Kidney epithelial cell (primary cell): ENCODE data around the gene ARF4. TPM values are rescaled to one million over a fixed set of nuclear protein-coding genes. Genes with fewer than 3 reads are reported as not detected.
A peak's percentile ranks its signal among the peaks of the same experiment; 100 is the strongest.

Source experiments
- DNase-seq: peaks from one replicate; pipeline ENCODE4 v3.0.0-alpha.2; 2010; ENCODE audit warnings: low read depth
- H3K27me3 ChIP-seq: 2 replicates; pipeline ENCODE4 v1.6.0; 2011; ENCODE audit warnings: low read length; ENCODE audit not compliant: control insufficient read depth, insufficient read depth
- H3K36me3 ChIP-seq: 2 replicates; pipeline ENCODE4 v1.5.1; 2011; ENCODE audit warnings: low read length; ENCODE audit not compliant: control insufficient read depth, insufficient read depth
- H3K4me3 ChIP-seq: 2 replicates; pipeline ENCODE4 v1.5.1; 2011; ENCODE audit warnings: low read depth, mild to moderate bottlenecking, control low read depth, low read length
- total RNA-seq: library from RNA; depleted of rRNA; stranded (reverse); fragments of >200 nt; gene quantifications from 2 replicates; pipeline ENCODE4 v1.2.3, GENCODE V29; 2015
- TF ChIP-seq, protein P1 (sequence below): IDR thresholded peaks from 2 replicates; pipeline ENCODE4 v1.5.1; 2011; ENCODE audit warnings: mild to moderate bottlenecking, moderate library complexity, low read length, control low read depth, inconsistent platforms; ENCODE audit not compliant: insufficient read depth, poor library complexity, severe bottlenecking

ARF4 gene
- total RNA-seq, 1 donor from 2014 or later, result 208 TPM

DNA sequence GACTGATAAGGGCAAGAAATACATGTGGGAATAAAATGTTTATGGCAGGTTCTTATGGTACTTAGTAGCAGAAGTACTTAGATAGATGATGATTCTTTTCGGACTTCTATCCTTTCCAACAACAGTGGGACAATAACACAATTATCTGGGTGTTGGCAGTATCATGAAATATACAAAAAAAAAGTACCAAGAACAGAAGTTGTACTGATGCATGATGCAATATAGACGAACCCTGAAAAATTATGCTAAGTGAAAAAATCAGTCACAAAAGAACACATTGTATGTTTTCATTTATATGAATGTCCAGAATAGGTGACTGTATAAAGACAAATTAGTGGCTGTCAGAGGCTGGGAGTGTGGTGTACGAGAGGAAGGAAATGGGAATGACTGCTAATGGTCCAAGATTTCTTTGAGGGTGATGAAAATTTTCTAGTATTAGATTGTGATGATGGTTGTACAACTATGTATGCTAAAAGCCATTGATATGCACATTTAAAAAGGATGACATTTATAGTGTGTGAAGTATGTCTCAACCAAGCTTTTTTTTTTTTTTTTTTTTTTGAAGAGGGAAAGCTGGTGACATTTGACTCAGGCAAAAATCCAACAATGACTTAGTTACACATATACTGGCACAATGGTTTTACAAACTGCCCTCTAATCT is 21.0 kb downstream of the ARF4 start:
- no peak for DNase-seq
- Histone ChIP-seq H3K36me3 (no peaks in the 10 kb centered on the region), H3K27me3 (no peaks in the 10 kb centered on the region), H3K4me3 (no peak overlapping the region)
- TF ChIP-seq, protein P1, sequence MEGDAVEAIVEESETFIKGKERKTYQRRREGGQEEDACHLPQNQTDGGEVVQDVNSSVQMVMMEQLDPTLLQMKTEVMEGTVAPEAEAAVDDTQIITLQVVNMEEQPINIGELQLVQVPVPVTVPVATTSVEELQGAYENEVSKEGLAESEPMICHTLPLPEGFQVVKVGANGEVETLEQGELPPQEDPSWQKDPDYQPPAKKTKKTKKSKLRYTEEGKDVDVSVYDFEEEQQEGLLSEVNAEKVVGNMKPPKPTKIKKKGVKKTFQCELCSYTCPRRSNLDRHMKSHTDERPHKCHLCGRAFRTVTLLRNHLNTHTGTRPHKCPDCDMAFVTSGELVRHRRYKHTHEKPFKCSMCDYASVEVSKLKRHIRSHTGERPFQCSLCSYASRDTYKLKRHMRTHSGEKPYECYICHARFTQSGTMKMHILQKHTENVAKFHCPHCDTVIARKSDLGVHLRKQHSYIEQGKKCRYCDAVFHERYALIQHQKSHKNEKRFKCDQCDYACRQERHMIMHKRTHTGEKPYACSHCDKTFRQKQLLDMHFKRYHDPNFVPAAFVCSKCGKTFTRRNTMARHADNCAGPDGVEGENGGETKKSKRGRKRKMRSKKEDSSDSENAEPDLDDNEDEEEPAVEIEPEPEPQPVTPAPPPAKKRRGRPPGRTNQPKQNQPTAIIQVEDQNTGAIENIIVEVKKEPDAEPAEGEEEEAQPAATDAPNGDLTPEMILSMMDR, result no peak

DNA sequence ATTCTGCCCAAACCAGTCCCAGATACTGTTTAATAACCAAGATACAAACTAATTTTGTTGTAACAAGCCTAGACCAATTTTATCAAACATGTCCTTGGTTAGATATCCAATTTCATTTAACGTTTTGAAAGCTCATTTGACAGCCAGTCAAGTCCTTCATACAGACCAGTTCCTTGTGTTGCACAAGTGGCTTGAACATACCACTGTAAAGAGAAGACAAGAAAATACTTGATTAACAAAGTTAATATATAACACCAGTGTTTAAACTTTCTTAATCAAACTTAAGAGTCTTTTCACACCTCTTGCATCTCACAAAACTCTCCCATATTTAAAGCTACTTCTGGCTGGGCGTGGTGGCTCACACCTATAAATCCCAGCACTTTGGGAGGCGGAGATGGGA is 25.0 kb downstream of the ARF4 start:
- H3K36me3 ChIP-seq, result no peaks in the 10 kb centered on the region
- H3K27me3 ChIP-seq, result no peaks in the 10 kb centered on the region
- DNase-seq, result no peak
- TF ChIP-seq, protein P1, result no peak
- no peak overlapping the region for H3K4me3 ChIP-seq

DNA sequence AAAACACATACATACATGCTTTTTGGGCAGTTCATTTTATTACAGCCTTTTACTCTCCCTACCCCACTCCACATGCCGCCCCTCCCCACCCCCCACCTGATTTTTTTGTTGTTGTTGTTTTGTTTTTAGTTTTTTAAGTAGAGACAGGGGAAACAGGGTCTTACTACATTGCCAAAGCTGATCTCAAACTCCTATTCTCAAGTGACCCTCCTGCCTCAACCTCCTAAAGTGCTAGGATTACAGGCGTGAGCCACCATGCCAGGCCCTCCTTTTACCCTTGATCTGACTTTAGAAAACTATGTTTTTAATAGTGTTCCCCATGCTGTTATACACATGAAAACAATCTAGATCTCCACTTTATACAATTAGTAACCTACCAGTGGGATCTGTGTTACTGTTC is 26.3 kb downstream of the ARF4 start:
- H3K36me3 ChIP-seq, result no peaks in the 10 kb centered on the region
- no peak overlapping the region for H3K4me3 ChIP-seq
- DNase-seq, result no peak
- TF ChIP-seq, protein P1, result no peak
- no peaks in the 10 kb centered on the region for H3K27me3 ChIP-seq

DNA sequence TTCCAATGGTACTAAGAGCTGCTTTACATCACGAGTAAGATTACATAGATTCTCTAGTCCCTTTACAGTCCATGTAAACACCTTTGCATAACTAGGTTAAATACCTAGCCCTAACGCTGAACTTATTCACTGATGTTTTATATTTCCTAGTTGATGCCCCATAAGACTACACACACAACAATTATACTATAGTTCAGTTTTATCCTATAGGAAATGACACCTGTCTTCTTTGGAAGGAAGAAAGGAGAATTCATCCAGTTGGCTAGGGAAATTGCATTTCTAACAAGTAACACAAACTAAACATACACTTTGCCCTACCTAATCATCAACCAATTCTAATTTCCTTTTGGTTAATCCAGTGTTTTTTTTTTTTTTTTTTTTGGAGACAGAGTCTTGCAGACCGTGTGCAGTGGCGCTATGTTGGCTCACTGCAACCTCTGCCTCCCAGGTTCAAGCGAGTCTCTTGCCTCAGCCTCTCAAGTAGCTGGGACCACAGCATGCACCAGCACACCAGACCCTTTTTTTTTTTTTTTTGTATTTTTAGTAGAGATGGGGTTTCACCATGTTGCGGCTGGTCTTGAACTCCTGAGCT is 27.2 kb downstream of the ARF4 start:
- H3K27me3 ChIP-seq, result no peaks in the 10 kb centered on the region
- no peak for DNase-seq
- no peaks in the 10 kb centered on the region for H3K36me3 ChIP-seq
- TF ChIP-seq, protein P1, result no peak
- no peak overlapping the region for H3K4me3 ChIP-seq

DNA sequence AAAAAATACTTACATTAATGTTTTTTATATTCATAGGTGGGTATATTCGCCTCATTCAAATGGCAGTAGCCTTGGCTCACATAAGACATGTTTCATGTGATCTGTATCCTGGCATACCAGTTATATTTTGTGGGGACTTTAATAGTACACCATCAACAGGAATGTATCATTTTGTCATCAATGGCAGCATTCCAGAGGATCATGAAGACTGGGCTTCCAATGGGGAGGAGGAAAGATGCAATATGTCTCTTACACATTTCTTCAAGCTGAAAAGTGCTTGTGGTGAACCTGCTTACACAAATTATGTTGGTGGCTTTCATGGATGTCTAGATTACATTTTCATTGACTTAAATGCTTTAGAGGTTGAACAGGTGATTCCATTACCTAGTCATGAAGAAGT is 37.6 kb downstream of the ARF4 start:
- Histone ChIP-seq H3K27me3 (no peaks in the 10 kb centered on the region), H3K4me3 (no peak overlapping the region), H3K36me3 (no peaks in the 10 kb centered on the region)
- no peak for DNase-seq
- TF ChIP-seq, protein P1, result no peak

DNA sequence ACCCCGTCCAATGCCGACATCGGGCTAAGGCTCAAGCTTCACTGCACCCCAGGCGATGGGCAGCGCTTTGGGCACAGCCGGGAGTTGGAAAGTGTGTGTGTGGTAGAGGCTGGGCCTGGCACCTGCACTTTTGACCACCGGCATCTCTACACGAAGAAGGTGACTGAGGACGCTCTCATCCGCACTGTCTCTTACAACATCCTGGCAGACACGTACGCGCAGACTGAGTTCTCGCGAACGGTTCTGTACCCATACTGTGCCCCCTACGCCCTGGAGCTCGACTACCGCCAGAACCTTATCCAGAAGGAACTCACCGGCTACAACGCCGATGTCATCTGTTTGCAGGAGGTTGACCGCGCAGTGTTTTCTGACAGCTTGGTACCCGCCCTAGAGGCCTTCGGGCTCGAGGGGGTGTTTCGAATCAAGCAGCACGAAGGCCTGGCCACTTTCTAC is 40.0 kb downstream of the ARF4 start:
- Histone ChIP-seq H3K36me3 (no peaks in the 10 kb centered on the region), H3K4me3 (peak overlapping the region; percentile 75), H3K27me3 (no peaks in the 10 kb centered on the region)
- DNase-seq, result no peak
- TF ChIP-seq, protein P1, result no peak
